ENCODE results near the gene EWSR1.

Gene EWSR1

GRCh38 chr22:29306835-29307595 lies 38.9 kb downstream of the EWSR1 start:
- peak; percentile 68 for DNase-seq

GRCh38 chr22:29307596-29308147 lies 39.6 kb downstream of the EWSR1 start:
- no peak for DNase-seq

GRCh38 chr22:29308148-29308790 lies 40.2 kb downstream of the EWSR1 start:
- no peak for DNase-seq

- no peak for DNase-seq
Measured at GRCh38 chr22:29308791-29309262, 40.8 kb downstream of the EWSR1 start.

GRCh38 chr22:29309332-29310064 lies 41.4 kb downstream of the EWSR1 start:
- no peak for DNase-seq

GRCh38 chr22:29310065-29310862 lies 42.2 kb downstream of the EWSR1 start:
- DNase-seq: no peak

- DNase-seq: peak; percentile 47
Measured at GRCh38 chr22:29310863-29311339, 42.8 kb downstream of the EWSR1 start.

GRCh38 chr22:29311464-29312217 lies 43.6 kb downstream of the EWSR1 start:
- DNase-seq: no peak

- DNase-seq: no peak
Measured at GRCh38 chr22:29312218-29313125, 44.4 kb downstream of the EWSR1 start.

GRCh38 chr22:29313126-29313575 lies 45.1 kb downstream of the EWSR1 start:
- no peak for DNase-seq

GRCh38 chr22:29313576-29314466 lies 45.8 kb downstream of the EWSR1 start:
- DNase-seq: no peak

GRCh38 chr22:29314537-29315285 lies 46.6 kb downstream of the EWSR1 start:
- DNase-seq: no peak

GRCh38 chr22:29315286-29316140 lies 47.4 kb downstream of the EWSR1 start, which contains the start of gene RASL10A:
RASL10A (minus strand) TSS chr22:29315697; CDS start chr22:29315246, 451 bp downstream.
- DNase-seq: no peak

GRCh38 chr22:29316141-29316828 lies 48.2 kb downstream of the EWSR1 start:
- no peak for DNase-seq

- no peak for DNase-seq
Measured at GRCh38 chr22:29317827-29318454, 49.9 kb downstream of the EWSR1 start.

- DNase-seq: no peak
Measured at GRCh38 chr22:29319072-29319471, 51.0 kb downstream of the EWSR1 start.
